Endothelial cell (in vitro differentiated cells): ENCODE results near the gene PRKCA. TPM values are rescaled to one million over a fixed set of nuclear protein-coding genes. Genes with fewer than 3 reads are reported as not detected.
"Not testable (repeated sequence)": the region's sequence is repeated elsewhere in the genome, so short reads cannot be mapped to it uniquely, and the experiment has no call there.

Experiments
- DNase-seq: peaks from one replicate; pipeline ENCODE4 v3.0.0; 2021; ENCODE audit warnings: low spot score
- H3K27ac Mint-ChIP-seq: one replicate; pipeline ENCODE4 v1.8.0; 2021; ENCODE audit warnings: mixed read lengths, inconsistent platforms; ENCODE audit not compliant: unreplicated experiment
- H3K27me3 Mint-ChIP-seq: one replicate; pipeline ENCODE4 v1.8.0; 2021; ENCODE audit warnings: mild to moderate bottlenecking, moderate library complexity, mixed read lengths, inconsistent platforms; ENCODE audit not compliant: unreplicated experiment
- H3K36me3 Mint-ChIP-seq: one replicate; pipeline ENCODE4 v1.8.0; 2021; ENCODE audit warnings: mild to moderate bottlenecking, low read depth, mixed read lengths, inconsistent platforms; ENCODE audit not compliant: unreplicated experiment
- H3K4me1 Mint-ChIP-seq: one replicate; pipeline ENCODE4 v1.8.0; 2021; ENCODE audit warnings: mild to moderate bottlenecking, mixed read lengths, inconsistent platforms; ENCODE audit not compliant: unreplicated experiment
- H3K4me3 Mint-ChIP-seq: one replicate; pipeline ENCODE4 v1.8.0; 2021; ENCODE audit warnings: mild to moderate bottlenecking, mixed read lengths, inconsistent platforms; ENCODE audit not compliant: unreplicated experiment
- H3K9me3 Mint-ChIP-seq: one replicate; pipeline ENCODE4 v1.8.0; 2021; ENCODE audit warnings: mixed read lengths, inconsistent platforms; ENCODE audit not compliant: unreplicated experiment
- total RNA-seq: library from RNA; stranded (reverse); fragmentation: NEBNext Ultra II Directional; extraction: Animal tissue kit (Norgen Biotek cat#: 25700); gene quantifications from one replicate; pipeline ENCODE4 v1.2.1, GENCODE V29; 2021; ENCODE audit not compliant: unreplicated experiment
- TF ChIP-seq, protein P1 (sequence below): fragments of 200-600 bp; sonication (generic); IDR thresholded peaks from one replicate; pipeline ENCODE4 v1.5.0; 2021; ENCODE audit warnings: antibody characterized with exemption; ENCODE audit not compliant: unreplicated experiment

The PRKCA gene
- total RNA-seq, 1 donor from 2014 or later = 2.1 TPM

GRCh38 chr17:66354472-66354871, 52.1 kb downstream of the PRKCA start:
- Mint-ChIP-seq H3K9me3 (no peaks in the 10 kb centered on the region), H3K4me1 (no peaks in the 10 kb centered on the region), H3K36me3 (no peaks in the 10 kb centered on the region), H3K4me3 (no peak overlapping the region), H3K27me3 (no peaks in the 10 kb centered on the region), H3K27ac (no peak overlapping the region)
- TF ChIP-seq, protein P1, sequence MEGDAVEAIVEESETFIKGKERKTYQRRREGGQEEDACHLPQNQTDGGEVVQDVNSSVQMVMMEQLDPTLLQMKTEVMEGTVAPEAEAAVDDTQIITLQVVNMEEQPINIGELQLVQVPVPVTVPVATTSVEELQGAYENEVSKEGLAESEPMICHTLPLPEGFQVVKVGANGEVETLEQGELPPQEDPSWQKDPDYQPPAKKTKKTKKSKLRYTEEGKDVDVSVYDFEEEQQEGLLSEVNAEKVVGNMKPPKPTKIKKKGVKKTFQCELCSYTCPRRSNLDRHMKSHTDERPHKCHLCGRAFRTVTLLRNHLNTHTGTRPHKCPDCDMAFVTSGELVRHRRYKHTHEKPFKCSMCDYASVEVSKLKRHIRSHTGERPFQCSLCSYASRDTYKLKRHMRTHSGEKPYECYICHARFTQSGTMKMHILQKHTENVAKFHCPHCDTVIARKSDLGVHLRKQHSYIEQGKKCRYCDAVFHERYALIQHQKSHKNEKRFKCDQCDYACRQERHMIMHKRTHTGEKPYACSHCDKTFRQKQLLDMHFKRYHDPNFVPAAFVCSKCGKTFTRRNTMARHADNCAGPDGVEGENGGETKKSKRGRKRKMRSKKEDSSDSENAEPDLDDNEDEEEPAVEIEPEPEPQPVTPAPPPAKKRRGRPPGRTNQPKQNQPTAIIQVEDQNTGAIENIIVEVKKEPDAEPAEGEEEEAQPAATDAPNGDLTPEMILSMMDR = no peak
- no peak for DNase-seq

- H3K27ac Mint-ChIP-seq = no peak overlapping the region
Measured at GRCh38 chr17:66354981-66355380, 52.6 kb downstream of the PRKCA start.

GRCh38 chr17:66355510-66355909, 53.1 kb downstream of the PRKCA start:
- Mint-ChIP-seq H3K4me1 (no peaks in the 10 kb centered on the region), H3K36me3 (no peaks in the 10 kb centered on the region), H3K9me3 (no peaks in the 10 kb centered on the region), H3K27me3 (no peaks in the 10 kb centered on the region), H3K4me3 (no peak overlapping the region), H3K27ac (no peak overlapping the region)
- TF ChIP-seq, protein P1 = no peak
- DNase-seq = no peak

More at GRCh38 chr17:66354981-66355380, 52.6 kb downstream of the PRKCA start:
- no peaks in the 10 kb centered on the region for H3K27me3 Mint-ChIP-seq
- no peaks in the 10 kb centered on the region for H3K36me3 Mint-ChIP-seq
- DNase-seq = no peak
- H3K4me3 Mint-ChIP-seq = no peak overlapping the region
- TF ChIP-seq, protein P1 = no peak
- H3K4me1 Mint-ChIP-seq = no peaks in the 10 kb centered on the region
- no peaks in the 10 kb centered on the region for H3K9me3 Mint-ChIP-seq

DNA sequence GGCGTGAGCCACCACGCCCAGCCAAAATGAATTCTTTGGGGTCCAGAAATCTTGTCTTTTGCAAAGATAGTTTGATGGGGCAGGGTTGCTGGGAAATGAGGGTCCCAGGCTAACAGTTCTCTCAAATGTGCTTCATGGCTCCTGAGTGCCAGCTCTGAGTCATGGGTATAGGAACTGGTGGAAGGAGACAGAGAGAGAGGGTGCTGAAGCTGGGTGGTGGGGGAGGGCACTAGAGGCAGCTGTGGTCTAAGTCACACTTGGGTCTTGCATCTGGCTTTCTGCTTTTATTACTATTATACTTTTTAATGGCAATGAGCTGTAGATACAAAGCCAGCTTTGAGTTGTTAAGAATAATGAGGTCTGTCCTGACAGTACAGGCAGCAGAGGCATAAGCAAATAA, 54.6 kb downstream of the PRKCA start:
- no peaks in the 10 kb centered on the region for H3K27me3 Mint-ChIP-seq
- DNase-seq = no peak
- H3K27ac Mint-ChIP-seq = no peak overlapping the region
- no peaks in the 10 kb centered on the region for H3K36me3 Mint-ChIP-seq
- H3K9me3 Mint-ChIP-seq = no peaks in the 10 kb centered on the region
- TF ChIP-seq, protein P1 = no peak
- H3K4me3 Mint-ChIP-seq = no peak overlapping the region
- H3K4me1 Mint-ChIP-seq = no peaks in the 10 kb centered on the region

DNA sequence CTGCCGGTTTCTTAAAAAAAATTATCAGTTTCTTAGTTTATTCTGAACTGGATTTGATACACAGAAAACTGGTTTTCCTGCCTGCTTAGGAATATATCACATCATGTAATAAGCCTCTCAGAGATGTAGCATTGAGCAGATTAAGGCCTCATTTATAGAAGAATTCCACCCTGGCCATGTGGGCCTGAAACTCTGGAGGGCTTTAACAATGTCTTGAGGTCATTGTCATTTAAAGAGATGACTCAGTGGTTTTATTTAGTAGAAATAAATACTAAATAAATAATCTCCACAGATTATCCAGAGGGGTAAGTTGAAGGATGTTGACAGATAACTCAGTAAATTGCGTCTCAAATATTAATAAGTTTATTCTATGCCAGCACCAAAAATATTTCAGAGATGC, 56.9 kb downstream of the PRKCA start:
- H3K27me3 Mint-ChIP-seq = no peaks in the 10 kb centered on the region
- H3K36me3 Mint-ChIP-seq = no peaks in the 10 kb centered on the region
- no peak overlapping the region for H3K27ac Mint-ChIP-seq
- no peaks in the 10 kb centered on the region for H3K4me1 Mint-ChIP-seq
- no peak overlapping the region for H3K4me3 Mint-ChIP-seq
- H3K9me3 Mint-ChIP-seq = no peaks in the 10 kb centered on the region
- TF ChIP-seq, protein P1 = no peak
- no peak for DNase-seq

DNA sequence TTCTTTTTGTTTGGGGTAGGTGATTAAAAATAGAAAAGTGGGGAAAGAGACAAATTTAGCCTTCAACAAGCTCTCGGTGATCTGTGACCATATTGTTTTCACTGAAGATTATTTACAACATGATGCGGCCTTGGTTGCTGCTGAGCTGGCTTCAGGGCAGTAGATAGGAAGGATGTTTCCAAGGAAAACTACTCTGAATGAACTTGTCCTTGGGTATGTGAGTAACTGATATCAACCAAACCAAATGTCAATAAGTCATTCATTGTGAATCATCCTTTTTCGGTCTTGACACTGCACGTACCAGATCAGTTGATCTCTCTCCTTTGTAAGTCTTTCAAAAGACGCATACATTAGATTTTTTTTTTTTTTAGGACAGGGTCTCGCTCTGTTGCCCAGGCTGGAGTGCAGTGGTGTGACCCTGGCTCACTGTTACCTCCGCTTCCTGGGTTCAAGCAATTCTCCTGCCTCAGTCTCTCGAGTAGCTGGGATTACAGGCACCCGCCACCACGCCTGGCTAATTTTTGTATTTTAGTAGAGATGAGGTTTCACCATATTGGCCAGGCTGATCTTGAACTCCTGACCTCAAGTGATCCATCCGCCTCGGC, 58.6 kb downstream of the PRKCA start:
- H3K4me1 Mint-ChIP-seq, H3K4me3 Mint-ChIP-seq, H3K9me3 Mint-ChIP-seq, H3K36me3 Mint-ChIP-seq, H3K27ac Mint-ChIP-seq, DNase-seq, H3K27me3 Mint-ChIP-seq: not testable (repeated sequence)
